Skin of body (tissue), 2 donors: ENCODE results near the gene SGSM2. TPM values are rescaled to one million over a fixed set of nuclear protein-coding genes. Genes with fewer than 3 reads are reported as not detected.
"Not testable (repeated sequence)": the region's sequence is repeated elsewhere in the genome, so short reads cannot be mapped to it uniquely, and the experiment has no call there.

ENCODE experiments used
- DNase-seq: peaks from one replicate; lab custom pipeline; 2025; lab: John Stamatoyannopoulos, UW
- total RNA-seq: library from RNA; depleted of rRNA; stranded (reverse); fragments of >200 nt; gene quantifications from one replicate; pipeline ENCODE4 v1.2.3, GENCODE V29; 2014

Gene SGSM2, protein sequence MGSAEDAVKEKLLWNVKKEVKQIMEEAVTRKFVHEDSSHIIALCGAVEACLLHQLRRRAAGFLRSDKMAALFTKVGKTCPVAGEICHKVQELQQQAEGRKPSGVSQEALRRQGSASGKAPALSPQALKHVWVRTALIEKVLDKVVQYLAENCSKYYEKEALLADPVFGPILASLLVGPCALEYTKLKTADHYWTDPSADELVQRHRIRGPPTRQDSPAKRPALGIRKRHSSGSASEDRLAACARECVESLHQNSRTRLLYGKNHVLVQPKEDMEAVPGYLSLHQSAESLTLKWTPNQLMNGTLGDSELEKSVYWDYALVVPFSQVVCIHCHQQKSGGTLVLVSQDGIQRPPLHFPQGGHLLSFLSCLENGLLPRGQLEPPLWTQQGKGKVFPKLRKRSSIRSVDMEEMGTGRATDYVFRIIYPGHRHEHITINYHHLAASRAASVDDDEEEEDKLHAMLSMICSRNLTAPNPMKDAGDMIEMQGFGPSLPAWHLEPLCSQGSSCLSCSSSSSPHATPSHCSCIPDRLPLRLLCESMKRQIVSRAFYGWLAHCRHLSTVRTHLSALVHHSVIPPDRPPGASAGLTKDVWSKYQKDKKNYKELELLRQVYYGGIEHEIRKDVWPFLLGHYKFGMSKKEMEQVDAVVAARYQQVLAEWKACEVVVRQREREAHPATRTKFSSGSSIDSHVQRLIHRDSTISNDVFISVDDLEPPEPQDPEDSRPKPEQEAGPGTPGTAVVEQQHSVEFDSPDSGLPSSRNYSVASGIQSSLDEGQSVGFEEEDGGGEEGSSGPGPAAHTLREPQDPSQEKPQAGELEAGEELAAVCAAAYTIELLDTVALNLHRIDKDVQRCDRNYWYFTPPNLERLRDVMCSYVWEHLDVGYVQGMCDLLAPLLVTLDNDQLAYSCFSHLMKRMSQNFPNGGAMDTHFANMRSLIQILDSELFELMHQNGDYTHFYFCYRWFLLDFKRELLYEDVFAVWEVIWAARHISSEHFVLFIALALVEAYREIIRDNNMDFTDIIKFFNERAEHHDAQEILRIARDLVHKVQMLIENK
- total RNA-seq = 36.3 TPM

DNA sequence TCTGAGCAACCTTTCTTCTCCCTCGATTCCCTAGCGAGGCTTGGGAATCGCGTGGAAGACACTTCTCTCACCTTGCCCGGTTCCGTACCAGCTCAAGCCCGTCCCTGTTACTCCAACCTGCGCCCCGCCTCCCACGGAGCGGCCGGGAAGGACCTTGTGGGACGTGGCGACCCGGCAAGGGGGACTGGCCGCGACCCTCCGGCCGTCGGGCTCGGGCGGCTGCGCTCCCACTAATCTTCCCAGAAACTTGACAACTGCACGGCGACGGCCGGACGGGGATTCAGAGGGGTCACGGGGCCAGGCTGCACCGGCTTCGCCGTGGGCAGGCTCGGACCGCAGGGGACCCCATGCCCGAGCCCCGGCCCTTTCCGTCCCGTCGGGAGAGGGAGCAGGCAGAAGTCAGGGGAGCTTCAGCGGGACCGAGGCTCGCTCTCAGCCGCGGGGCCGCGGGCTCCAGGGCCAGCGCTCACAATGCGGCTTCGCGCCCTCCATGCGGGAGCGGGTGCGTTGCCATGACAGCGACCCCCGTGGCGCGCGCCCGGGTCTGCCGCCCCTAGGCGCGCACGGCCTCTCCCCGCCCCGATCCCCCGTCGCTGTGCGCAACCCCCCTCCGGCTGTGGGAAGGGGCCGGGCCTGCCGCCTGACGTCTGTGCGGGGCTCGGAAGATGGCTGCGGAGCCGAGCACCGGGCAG is at the start of gene SGSM2:
Gene SGSM2, plus strand, starts transcription at position 650 of the 692 bp plus-strand sequence. CDS start 188 bp downstream, outside the sequence.
- peak; percentile 62 for DNase-seq

DNA sequence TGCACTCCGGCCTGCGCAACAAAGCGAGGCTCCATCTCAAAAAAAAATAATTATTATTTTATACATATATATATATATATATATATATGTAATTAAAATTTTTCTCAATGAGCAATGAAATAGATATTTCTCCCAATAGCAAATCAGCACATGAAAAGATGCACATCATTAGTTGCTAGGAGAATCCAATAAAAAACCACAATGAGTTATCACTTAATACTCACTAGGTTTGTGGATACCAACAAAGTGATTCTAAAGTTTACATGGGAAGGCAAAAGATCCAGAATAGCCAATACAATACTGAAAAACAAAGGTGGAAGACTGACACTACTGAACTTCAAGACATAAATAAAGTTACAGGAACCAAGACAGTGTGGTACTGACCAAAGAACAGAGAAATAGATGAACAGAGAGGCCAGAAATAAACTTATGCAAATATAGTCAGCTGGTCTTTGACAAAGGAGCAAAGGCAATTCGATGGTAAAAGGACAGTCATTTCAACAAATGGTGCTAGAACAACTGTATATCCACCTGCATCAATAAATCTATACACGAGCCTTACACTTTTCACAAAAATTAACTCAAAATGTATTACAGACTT is 47.3 kb upstream of the SGSM2 start:
- no peak for DNase-seq

DNA sequence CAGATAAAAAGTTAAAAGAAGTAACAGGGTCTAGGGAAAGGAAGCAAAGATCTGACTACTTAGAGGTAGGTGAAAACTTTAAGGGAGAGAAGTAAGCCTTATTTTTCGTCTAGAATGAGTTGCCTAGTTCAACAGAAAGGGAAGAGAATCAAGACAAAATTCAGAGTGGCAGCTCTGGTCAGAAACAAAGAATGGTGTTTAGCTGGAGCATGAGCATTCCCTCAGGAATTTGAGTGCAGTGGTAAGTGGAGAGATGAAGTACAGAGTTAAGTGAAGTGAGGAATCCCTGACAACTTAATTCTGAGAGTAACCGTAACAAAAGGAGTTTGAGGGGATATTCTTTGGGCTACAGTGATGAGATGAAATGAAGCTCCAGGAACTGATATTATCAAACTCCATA is 45.2 kb upstream of the SGSM2 start:
- no peak for DNase-seq

DNA sequence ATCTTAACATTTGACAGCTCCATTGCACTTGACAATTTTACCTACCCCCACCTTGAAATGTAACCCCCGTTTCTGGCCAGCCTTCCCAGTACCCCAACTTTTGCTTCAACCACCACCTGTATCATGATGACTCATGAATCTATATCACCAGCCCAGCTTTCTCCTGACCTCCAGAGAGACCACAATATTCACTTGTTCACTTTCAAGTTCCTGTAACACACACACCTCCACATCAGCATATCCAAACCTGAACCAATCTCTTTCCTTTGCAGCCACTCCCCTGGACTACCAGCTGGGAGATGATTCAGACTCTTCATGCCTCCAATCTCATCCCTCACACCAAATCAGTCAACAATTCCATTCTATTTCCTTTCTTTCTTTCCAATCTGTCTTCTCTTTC is 41.7 kb upstream of the SGSM2 start:
- DNase-seq = no peak

DNA sequence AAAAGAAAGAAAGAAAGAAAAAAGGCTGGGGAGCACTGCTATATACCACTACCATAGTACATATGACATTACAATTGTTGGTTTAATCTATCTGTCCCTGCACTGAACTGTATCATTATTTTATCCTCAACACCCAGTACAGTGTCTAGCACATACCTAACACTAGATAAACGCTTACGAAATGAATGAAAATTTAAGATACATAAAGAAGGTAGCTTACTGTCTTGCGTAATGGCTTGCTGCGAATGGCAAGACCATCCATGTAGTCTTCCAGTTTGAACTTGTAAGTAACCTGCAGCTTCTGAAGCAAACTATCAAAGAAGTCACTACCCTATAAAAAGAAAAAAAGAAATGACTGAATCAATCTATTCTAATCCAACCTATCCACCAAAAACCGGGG is 40.3 kb upstream of the SGSM2 start:
- DNase-seq = no peak

DNA sequence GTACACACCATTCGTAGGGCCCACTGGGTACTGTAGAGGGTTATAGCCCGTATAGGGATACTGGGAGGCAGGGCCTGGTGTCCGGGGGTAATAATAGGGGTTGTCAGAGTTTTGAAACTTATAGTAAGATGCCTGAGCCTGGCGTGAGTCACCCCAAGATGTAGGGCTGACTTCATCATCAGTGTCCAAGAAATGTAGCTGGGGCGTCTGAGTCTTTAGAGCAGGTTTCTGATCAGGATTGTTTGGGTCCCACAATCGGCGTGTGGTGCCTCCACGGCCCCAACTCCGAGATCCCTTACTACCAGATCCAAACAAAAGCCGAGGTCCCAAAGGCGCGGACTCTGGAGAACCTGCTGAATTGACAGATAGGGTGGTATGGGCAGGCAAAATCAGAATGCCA is 38.2 kb upstream of the SGSM2 start:
- DNase-seq = no peak

DNA sequence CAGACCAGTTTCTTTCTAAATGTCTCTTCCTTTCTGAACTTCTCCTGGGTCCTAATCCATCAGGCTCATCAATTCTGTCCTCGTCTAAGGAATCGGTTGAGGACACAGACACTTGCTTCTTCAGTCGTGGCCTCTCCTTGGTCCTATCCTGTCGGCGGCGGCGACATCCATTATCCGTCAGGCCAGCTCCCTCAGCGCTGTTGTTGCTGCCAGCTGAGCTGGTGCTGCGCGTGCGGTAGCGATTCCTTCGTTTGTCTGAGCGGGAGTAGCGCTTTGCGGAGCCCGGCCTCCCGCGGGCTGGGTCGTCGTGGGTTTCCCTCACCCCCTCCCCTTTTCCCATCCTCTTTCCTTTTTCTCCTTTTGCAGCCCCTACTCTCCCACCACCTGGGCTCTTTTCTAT is 37.5 kb upstream of the SGSM2 start:
- DNase-seq = no peak

DNA sequence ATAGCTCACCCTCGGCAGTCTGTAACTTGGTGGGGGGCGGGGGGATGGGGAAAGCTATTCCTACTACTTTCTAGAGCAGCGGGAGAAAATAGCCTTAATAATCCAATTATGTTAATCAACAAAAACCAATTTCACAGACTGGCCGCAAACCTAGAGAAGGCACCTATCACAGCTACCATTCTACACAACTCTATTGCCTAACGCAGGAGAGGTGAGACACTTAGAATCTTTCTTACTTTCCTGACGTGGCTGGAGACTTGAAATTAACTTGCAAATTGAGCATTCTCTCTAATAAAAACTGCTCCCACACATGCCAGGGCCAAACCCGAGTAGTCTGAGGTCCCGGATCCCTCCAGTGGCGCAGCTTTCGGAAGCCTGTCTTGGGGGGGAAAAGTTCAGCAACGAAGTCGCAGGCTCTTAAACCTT is 34.5 kb upstream of the SGSM2 start:
- no peak for DNase-seq

DNA sequence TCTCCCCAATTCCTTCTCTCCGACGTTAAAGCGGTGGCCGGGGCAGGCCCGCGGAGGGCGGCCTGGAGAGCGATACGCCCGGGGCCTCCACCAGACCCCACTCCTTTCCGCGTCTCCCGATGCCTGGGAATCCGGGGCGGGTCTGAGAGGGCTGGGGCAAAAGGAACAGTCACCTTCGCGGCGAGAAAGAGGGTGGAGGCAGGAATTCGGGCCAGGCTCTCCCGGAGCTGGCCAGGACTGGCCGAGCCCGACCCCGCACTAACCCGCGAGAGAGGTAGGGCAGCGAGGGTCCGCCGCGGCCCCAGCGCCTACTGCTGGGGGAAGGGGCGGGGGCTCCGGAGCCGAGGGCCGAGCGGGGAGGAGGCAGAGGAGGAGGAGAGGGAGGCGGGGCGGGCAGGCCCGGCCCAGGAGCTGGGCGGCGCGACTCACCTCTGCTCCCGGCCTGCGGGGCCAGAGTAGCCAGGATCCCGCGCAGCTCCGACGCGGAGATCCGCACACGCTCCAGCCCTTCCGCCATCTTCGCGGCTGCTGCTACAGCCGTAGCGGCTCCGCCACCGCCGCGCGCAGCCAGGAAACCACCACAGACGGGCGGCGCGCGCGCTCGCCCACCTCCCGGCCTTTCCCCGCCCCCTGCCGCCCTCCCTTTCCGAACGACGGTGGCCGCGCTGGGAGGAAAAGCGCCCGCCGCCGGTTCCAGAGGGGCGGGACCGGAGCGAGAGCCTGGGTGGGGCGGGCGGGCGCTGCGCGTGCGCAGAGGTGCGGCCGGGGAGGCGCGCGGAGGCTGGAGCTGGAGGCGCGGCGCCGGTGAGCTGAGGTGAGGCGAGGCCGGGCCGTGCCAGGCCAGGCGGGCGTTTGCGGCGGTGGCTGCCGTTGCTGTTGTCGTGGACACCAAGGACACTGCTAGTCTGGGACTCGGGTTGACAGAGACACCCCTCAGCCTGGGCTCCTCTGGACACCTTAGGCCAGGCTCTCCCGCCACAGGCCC is 33.8 kb upstream of the SGSM2 start, which contains the start of the genes SMG6 and SRR:
Gene SMG6, minus strand, starts transcription at position 582 of the 985 bp plus-strand sequence. Its CDS starts 65 bp downstream, at position 517.
Gene SRR, plus strand, starts transcription at position 747 of the 985 bp plus-strand sequence. CDS start 11,611 bp downstream, outside the sequence.
- peak; percentile 87 for DNase-seq

DNA sequence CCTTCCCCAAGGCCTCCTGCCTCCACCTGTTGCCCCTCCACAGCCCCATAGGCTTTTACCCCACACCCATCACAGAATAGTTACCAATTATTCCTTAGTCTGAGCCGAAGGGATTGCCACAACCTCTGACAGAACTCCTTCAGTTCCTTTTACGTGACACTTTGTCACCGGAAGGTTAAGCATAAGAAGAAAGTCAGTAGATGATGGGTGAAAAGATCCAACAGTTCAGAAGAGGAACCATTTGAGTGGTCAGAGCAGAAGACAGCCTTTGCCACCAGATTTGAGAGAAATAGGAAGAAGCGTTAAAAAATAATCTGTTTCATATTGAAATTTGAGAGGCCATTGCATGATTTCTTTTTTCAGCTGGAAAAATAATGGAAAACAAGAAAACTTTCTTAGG is 32.4 kb upstream of the SGSM2 start:
- DNase-seq = no peak

DNA sequence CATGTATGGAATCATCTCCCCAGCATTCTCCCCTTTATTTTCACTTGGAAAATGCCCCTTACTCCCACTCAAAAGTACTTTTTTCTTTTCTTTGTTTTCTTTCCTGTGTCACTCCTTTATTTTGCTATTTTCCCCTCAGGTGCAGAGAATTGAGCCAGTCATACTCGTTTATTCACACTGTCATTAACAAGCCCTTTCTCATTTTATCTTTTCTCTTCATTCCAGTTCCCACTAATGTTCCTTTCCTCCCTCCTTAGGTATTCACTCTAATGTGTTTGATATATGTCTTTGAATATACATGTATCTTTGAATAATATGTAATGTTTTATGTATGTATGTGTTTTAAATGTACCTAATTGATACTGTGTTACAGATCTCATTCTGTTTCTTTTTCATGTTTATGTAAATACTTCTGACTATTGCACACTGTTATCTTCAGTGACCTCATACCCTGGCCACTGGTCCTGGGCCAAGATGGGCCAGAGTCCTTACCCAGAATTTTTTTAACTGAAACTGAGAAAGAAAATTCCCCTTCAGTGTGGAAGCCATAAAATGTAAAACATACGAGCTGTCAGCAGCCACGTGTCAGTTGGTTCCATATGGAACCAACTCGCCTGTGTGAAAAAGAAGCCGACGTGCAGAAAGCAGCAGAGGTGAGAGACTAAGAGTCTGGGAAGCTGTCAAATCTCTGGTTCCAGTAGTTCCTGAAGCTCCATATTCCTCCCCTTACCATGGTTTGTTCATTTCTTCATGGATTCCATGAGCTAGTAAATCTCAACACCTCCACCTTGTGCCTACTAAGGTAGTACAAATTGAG is 27.8 kb upstream of the SGSM2 start:
- DNase-seq = no peak

DNA sequence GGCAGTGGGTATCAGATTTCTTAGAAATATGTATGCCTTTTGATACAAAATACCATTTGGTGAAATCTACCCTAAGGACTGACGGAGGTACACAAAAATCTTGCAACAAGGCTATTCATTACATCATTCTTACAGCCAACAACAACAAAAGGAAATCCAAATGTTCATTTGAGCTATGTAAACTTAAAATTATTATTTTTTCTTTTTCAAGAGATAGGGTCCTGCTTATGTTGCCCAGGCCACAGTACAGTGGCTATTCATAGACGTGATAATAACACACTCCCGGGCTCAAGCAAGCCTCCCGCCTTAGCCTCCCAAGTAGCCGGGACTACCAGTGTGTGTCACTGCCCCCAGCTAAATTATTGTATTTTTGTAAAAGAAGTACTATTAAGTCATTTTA is 24.6 kb upstream of the SGSM2 start:
- no peak for DNase-seq

DNA sequence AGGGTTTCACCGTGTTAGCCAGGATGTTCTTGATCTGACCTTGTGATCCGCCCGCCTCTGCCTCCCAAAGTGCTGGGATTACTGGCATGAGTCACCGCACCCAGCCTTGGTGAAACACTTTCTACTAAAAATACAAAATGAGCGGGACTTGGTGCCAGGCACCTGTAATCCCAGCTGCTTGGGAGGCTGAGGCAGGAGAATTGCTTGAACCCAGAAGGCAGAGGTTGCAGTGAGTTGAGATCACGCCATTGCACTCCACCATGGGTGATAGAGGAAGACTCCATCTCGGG is 20.4 kb upstream of the SGSM2 start:
- not testable (repeated sequence) for DNase-seq

DNA sequence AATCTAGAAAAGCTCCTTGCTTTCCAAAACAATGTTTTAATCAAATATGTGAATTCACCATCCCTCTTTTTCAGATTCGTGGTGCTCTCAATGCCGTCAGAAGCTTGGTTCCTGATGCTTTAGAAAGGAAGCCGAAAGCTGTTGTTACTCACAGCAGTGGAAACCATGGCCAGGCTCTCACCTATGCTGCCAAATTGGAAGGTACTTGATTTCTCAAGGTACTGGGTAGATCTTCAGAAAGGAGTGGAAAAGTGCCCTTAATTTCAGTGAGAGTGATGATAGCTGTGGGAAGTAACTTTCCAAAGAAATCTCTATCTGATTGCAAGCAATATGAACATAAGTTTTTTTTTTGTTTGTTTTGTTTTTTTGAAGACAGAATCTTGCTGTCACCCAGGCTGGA is 19.5 kb upstream of the SGSM2 start:
- DNase-seq = no peak

DNA sequence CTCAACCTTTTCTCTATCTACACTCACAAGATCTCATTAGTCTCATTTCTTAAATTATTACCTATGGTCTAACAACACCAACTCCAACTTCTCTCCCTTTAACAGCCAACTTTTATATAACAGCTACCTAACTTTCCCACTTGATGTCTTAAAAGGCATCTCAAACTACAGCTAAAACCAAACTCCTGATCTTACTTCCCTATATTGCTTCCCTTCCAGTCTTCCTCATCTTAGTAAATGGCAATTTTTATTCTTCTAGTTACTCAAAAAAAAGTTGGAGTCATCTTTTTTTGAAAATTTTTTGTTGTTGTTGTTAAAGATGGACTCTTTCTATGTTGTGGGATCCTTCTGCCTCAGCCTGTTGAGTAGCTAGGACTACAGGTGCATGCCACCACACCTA is 18.2 kb upstream of the SGSM2 start:
- no peak for DNase-seq

DNA sequence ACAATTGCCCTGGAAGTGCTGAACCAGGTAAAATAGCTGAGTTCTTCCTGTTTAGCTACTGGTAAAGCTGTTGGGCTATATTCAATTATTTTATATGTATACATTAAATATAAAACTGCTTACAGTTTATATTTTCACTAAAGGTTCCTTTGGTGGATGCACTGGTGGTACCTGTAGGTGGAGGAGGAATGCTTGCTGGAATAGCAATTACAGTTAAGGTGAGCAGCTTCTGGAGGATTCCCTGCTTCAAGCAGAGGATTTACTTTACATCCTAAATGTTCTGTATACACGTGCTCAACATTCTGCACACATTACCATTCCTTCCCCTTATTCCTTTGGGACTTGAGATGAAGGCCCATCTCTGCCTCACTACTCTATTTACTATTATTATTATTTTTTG is 15.9 kb upstream of the SGSM2 start:
- no peak for DNase-seq

DNA sequence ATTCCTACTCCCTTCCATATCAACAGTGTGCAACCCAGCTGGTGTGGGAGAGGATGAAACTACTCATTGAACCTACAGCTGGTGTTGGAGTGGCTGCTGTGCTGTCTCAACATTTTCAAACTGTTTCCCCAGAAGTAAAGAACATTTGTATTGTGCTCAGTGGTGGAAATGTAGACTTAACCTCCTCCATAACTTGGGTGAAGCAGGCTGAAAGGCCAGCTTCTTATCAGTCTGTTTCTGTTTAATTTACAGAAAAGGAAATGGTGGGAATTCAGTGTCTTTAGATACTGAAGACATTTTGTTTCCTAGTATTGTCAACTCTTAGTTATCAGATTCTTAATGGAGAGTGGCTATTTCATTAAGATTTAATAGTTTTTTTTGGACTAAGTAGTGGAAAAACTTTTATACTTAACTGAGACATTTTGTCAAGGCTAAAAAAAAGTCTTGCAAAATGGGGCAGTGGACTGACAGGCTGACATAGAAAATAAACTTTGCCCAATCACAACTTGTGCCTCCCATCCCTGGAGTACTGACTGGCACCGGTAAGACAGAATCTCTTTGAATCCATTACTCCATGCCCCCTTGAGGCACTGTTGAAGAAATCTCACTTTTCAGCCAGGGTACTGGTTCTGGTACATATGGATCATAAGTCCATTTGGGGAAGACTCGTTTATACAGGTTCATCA is 13.5 kb upstream of the SGSM2 start:
- DNase-seq = no peak

DNA sequence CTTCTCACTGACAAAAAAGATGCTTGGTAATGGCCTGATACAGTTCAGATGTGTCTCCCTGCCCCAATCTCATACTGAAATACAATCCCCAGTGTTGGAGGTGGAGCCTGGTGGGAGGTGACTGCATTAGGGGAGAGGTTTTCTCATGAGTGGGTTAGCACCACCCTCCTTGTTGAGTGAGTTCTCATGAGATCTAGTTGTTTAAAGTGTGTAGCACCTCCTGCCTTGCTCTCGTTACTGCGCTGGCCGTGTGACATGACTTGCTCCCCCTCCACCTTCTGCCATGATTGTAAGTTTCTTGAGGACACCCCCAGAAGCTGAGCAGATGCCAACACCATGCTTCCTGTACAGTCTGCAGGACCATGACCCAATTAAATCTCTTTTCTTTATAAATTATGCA is 6.0 kb upstream of the SGSM2 start:
- no peak for DNase-seq
